Measurements from ENCODE around the gene COL1A1. TPM values are rescaled to one million over a fixed set of nuclear protein-coding genes. Genes with fewer than 3 reads are reported as not detected.

COL1A1 gene
- total and polyA plus RNA-seq, 2 of the 13 experiments (the other 11 are each of a cell fraction or from before 2014, with no cell fraction given): 0.05 TPM; not detected in 1

DNA sequence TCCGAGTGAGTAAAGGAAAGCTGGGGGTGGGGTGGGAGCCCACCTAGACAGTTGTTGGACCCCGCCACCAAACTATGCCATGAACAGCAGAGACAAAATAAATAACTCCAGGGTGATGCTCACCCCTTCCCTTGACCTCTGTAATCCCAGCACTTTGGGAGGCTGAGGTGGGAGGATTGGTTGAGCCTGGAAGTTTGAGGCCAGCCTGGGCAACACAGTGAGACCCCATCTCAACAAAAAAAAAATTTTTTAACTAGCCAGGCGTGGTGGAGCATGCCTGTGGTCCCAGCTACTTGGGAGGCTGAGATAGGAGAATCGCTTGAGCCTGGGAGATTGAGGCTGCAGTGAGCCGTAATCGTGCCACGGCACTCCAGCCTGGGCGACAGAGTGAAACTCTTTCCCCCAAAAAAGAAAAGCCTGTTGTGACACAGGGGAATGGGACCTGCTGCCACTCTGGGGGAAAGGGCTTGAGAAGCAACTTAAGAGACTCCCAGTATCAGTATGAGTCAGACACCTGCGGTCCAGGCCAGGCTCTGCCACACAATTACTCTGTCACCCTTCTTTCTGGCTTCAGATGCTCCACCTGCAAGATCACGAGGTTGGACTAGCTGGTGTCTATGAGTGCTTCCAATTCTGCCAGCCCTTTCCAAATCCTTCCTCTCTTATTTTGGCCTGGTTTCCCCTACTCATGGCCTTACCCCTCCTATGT, 30.6 kb downstream of the COL1A1 start:
- Histone ChIP-seq H2AFZ (ENCODE audit: low read length) (no peak overlapping the region), H3K27me3 (ENCODE audit: control insufficient read depth in 1 of 2, insufficient read depth in 2 of 2, low read length in 2 of 2) (peaks cover 7 to 36% of the 10 kb centered on the region in 2 experiments; a peak in 3 of 5 replicates), H3K9me3 (ENCODE audit: low read length) (no peaks in the 10 kb centered on the region), H3K9ac (ENCODE audit: insufficient read depth, low read depth, low read length) (no peak overlapping the region), H3K79me2 (ENCODE audit: insufficient read depth, low read length) (no peaks in the 10 kb centered on the region), H3K4me1 (ENCODE audit: insufficient read depth, low read length) (peaks cover 49% of the 10 kb centered on the region), H3K4me3 (replicated peaks in 1 of 3; ENCODE audit: insufficient read depth in 1 of 3, low read depth in 2 of 3, low read length in 3 of 3) (no peak overlapping the region), H4K20me1 (ENCODE audit: insufficient read depth, low read length) (no peaks in the 10 kb centered on the region), H3K36me3 (replicated peaks in 1 of 2; ENCODE audit: control insufficient read depth in 1 of 2, insufficient read depth in 2 of 2, low read length in 2 of 2) (no peaks in the 10 kb centered on the region), H3K4me2 (ENCODE audit: low read depth, low read length) (no peak overlapping the region), H3K27ac (ENCODE audit: extremely low read length, insufficient read depth, low read length) (no peak overlapping the region)
- no TSS peak for BruUV-seq (replicated peaks)
- ChIA-PET POLR2A (no interaction called here), CTCF (ENCODE audit: low intra/inter-chr PET ratio, low total read pairs) (interaction anchor here (2.2 to 4.0 kb wide), 3 partner anchors 7 to 127 kb away, joined by 11 to 36 read pairs (median 18); no protein-coding TSS in a partner anchor)
- DNase-seq (ENCODE audit: low spot score) (no peak), FAIRE-seq (no peak), ATAC-seq (no peak)
- intact Hi-C loops (cut with micrococcal nuclease; ENCODE audit: unreplicated experiment) (no loop called here), in situ Hi-C loops (cut with HindIII; ENCODE audit: extremely low pct_ligation_motif_present, low pct_unique_long_range_greater_than_20kb) (no loop called here)
- WGBS (ENCODE audit: low lambda C conversion rate): 56% methylated on average over 10 of the region's 10 CpGs
- TF ChIP-seq, protein P1, sequence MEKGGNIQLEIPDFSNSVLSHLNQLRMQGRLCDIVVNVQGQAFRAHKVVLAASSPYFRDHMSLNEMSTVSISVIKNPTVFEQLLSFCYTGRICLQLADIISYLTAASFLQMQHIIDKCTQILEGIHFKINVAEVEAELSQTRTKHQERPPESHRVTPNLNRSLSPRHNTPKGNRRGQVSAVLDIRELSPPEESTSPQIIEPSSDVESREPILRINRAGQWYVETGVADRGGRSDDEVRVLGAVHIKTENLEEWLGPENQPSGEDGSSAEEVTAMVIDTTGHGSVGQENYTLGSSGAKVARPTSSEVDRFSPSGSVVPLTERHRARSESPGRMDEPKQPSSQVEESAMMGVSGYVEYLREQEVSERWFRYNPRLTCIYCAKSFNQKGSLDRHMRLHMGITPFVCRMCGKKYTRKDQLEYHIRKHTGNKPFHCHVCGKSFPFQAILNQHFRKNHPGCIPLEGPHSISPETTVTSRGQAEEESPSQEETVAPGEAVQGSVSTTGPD (CRISPR knock-in tag; IDR thresholded peaks at IDR 0.05): no peak
- TF ChIP-seq ZNF124 (CRISPR knock-in tag; IDR thresholded peaks at IDR 0.05) (no peak), ZFP36L2 (CRISPR knock-in tag; IDR thresholded peaks at IDR 0.05) (no peak), ZSCAN12 (CRISPR knock-in tag; IDR thresholded peaks at IDR 0.05) (no peak), SIX1 (CRISPR knock-in tag; IDR thresholded peaks at IDR 0.05; ENCODE audit: borderline replicate concordance) (no peak), NFKBIZ (CRISPR knock-in tag; IDR thresholded peaks at IDR 0.05) (no peak), KMT2A (CRISPR knock-in tag; IDR thresholded peaks at IDR 0.05) (no peak), ZNF350 (CRISPR knock-in tag; IDR thresholded peaks at IDR 0.05; ENCODE audit: borderline replicate concordance, low read depth) (no peak), CCAR2 (optimal IDR thresholded peaks at IDR 0.05; ENCODE audit: low read depth, low read length) (no peak)
